Measurements from ENCODE around the gene ZNF607.

DNA sequence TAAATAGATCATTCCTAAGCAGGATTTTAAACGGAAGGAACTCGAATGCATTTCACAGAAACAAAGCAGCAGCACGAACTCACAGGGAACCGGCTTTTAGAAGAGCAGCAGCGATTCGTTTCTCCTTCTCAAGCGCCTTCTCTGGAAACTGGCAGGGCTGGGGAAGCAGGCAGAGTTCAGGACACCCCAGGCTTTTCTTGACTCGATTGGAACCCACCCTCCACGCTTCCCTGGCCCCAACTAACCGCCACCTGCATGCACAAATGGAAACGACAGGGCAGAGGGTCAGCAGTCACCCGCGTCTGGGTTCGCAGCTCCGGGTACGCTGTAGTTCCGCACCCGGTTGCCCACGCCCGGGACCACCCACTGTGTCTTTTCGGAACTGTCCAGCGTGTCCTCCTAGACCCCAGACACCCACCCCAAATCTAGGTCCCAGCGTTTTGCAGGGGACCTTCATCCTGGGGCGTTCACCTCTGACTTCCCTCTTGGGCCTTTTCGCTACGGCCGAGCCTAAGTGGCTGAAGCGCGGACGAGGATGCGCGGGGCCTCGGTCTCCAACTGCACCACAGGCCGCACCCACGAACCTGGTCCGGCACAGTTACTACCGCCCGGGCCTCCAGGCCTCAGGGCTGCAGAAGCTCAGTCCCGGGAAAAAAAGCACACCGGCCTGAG is 64.8 kb downstream of the ZNF607 start:
- TF ChIP-seq TAF1 (IDR thresholded peaks at IDR 0.05; ENCODE audit: borderline replicate concordance, low read depth, low read length) (0 out of 2 replicates have a peak, but pooled peaks have one; percentile 7), POLR2AphosphoS5 (IDR thresholded peaks at IDR 0.05; ENCODE audit: low read depth, low read length) (no peak)
